ENCODE results near the gene PCNX4.

The PCNX4 gene

GRCh38 chr14:60169722-60170121, 78.0 kb downstream of the PCNX4 start:
- no peak for TF ChIP-seq CTCF (IDR thresholded peaks at IDR 0.05; ENCODE audit: low read length, missing control alignments)
- DNase-seq (ENCODE audit: low read depth): no peak
- H3K4me3 ChIP-seq (replicated peaks; ENCODE audit: low read depth, low read length): no peak overlapping the region

- H3K4me3 ChIP-seq (replicated peaks; ENCODE audit: low read depth, low read length): no peak overlapping the region
- TF ChIP-seq CTCF (IDR thresholded peaks at IDR 0.05; ENCODE audit: low read length, missing control alignments): no peak
- DNase-seq (ENCODE audit: low read depth): no peak
Observed at GRCh38 chr14:60170948-60171347, 79.2 kb downstream of the PCNX4 start.

GRCh38 chr14:60171690-60172089, 80.0 kb downstream of the PCNX4 start:
- no peak for DNase-seq (ENCODE audit: low read depth)
- TF ChIP-seq CTCF (IDR thresholded peaks at IDR 0.05; ENCODE audit: low read length, missing control alignments): no peak

GRCh38 chr14:60174352-60175254, 82.9 kb downstream of the PCNX4 start:
- H3K4me3 ChIP-seq (replicated peaks; ENCODE audit: low read depth, low read length): no peak overlapping the region
- no peak for DNase-seq (ENCODE audit: low read depth)
- TF ChIP-seq CTCF (IDR thresholded peaks at IDR 0.05; ENCODE audit: low read length, missing control alignments): no peak

More at GRCh38 chr14:60171690-60172089, 80.0 kb downstream of the PCNX4 start:
- no peak overlapping the region for H3K4me3 ChIP-seq (replicated peaks; ENCODE audit: low read depth, low read length)

GRCh38 chr14:60175255-60175902, 83.7 kb downstream of the PCNX4 start:
- no peak for TF ChIP-seq CTCF (IDR thresholded peaks at IDR 0.05; ENCODE audit: low read length, missing control alignments)
- no peak for DNase-seq (ENCODE audit: low read depth)
- no peak overlapping the region for H3K4me3 ChIP-seq (replicated peaks; ENCODE audit: low read depth, low read length)

- H3K4me3 ChIP-seq (replicated peaks; ENCODE audit: low read depth, low read length): no peak overlapping the region
- no peak for DNase-seq (ENCODE audit: low read depth)
- no peak for TF ChIP-seq CTCF (IDR thresholded peaks at IDR 0.05; ENCODE audit: low read length, missing control alignments)
Observed at GRCh38 chr14:60178164-60178563, 86.4 kb downstream of the PCNX4 start.

All from fibroblast of pulmonary artery (primary cell).